SKM-1 (cell line): Measurements from ENCODE around the gene CAPRIN1.
"Not testable (repeated sequence)": the region's sequence is repeated elsewhere in the genome, so short reads cannot be mapped to it uniquely, and the experiment has no call there.

Experiments
- DNase-seq: peaks from one replicate; lab custom pipeline; 2025; ENCODE audit not compliant: unreplicated experiment; lab: John Stamatoyannopoulos, UW

The CAPRIN1 gene

DNA sequence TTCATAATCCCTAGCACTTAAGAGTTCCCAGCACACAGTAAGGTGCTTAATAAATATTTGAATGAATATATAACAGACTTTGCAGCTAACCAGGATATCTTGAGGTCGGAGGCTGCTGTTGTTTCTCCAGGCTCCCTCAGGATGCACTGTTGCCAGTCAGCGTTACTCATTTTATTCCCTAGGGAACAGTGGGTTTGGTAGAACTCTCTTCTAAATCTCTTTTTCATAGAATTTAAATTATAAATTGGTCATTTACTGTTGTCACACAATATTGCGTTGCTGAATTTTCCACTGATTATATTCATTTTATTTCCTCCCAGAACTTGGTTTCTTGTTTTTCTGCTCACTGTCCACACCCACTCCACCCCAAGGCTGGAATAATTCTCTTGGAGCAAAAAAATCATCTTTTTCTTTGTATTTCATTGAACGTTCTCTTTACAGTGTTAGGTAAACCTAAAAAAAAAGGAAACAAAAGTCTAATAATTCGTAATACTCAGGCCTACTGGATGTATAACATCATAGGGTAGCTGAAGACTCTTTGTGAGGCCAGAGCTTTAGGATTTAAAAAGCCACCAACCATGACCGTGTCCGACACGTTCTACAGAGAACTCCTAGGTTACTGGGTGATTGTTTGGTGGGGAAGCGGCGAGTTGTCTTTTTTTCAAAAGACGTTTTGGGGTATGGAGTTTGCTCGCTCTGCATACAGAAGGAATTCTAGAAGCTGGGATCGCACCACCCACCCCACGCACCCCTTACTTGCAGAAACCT lies 766 bp upstream of the CAPRIN1 start:
- DNase-seq = no peak

DNA sequence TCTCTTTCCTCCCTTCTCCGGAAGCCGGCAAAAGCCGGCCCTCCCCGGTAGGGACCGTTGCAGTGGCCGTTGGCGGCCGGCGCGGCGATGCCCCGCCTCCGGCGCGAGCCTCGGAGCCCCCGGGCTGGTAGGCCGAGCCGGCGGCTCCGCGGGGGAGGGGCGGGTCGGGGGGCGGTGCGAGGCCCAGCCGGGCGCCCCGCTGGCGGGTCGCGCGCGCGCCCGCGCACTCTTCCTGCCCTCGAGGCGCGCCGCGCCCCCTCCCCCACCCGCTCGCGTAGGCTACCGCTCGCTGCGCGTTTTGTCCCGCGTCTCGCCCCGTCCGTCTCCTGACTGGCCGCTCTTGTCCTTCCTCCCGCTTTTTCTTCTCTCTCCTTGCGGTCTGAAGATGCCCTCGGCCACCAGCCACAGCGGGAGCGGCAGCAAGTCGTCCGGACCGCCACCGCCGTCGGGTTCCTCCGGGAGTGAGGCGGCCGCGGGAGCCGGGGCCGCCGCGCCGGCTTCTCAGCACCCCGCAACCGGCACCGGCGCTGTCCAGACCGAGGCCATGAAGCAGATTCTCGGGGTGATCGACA lies 591 bp downstream of the CAPRIN1 start:
- DNase-seq = peak; percentile 73

DNA sequence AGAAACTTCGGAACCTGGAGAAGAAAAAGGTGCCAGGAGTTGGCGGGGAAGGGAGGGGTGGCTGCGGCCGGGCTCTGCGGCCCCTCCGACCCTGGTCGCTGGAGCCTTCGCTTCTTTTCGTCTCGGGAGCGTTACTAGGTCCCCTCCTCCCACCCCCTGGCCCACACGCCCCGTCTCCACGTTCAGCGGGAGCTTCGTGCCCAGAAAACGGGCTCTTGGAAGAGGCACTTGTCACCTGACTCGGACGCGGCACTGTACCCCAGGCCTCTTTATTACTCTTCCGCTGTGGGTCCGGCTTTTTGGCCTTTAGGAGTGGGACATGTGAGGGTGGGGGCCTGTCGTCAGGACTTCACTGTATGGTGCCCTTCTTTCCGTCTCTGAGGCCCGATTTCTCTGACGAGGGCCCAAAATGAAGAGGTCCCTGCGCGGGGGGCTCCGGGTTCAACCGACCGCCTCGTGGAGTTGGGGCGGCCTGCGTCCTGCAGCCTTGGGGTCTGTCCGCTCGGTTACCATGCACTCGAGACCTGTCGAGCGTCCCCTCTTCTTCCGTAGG lies 1.2 kb downstream of the CAPRIN1 start:
- no peak for DNase-seq

DNA sequence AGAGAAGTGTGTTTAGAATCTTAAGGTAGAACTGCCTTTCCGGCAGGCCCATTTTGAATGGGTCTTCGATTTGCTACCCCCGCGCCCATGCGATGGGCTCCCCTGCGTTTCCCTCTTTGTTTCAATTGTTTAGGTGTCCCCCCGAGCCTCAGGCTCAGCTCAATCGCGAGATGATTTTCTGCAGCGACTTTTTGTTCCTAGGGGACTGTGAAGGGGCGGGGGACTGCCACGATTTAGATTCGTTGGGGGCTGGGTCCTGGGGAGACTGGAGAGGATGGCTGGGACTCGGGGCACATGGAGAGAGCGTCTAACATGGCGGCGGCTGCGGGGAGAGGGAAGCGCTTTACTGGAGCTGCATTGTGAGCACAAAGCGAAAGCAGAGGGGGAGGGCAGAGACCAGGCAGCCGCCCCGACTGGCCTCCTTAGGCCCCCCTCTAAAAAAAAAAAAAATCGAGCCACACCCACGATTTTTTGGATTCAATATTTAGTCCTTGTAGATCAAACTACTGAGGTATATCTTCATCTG lies 1.7 kb downstream of the CAPRIN1 start:
- DNase-seq = no peak

DNA sequence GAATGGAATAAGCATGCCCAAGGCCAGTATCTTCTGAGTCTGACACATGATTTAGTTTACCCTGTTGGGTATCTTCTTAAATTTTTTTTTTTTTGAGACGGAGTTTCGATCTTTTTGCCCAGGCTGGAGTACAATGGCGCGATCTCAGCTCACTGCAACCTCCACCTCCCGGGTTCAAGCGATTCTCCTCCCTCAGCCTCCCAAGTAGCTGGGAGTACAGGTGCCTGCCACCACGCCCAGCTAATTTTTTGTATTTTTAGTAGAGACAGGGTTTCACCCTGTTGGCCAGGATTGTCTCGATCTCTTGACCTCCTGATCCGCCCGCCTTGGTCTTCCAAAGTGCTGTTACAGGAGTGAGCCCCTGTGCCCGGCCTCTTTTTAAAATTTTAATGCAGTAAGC lies 2.8 kb downstream of the CAPRIN1 start:
- DNase-seq = not testable (repeated sequence)

DNA sequence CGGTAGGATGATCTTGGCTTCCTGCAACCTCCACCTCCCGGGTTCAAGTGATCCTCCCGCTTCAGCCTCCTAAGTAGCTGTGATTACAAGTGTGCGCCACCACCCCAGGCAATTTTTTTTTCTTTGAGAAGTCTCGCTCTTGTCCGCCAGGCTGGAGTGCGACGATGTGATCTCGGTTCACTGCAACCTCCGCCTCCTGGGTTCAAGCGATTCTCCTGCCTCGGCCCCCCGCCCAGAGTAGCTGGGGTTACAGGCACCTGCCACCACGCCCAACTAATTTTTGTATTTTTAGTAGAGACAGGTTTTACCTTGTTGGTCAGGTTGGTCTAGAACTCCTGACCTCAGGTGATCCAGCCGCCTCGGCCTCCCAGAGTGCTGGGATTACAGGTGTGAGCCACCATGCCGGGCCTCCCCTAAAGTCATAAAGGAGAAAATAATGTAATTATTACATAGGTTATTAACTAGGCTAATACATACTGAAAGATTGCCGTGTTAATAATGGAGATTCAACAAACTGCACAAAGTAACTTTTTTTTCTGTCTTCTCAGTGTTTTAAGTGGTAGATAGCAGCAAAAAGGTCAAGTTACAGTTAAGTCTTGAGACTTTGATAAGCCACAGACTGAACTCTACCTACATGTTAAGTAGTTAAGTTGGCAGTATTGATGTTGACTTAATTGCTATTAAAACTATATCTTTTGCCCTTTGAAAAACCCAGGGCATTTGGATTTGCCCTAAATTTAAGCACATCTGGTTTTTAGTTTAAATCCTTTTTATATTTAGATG lies 3.9 kb downstream of the CAPRIN1 start:
- no peak for DNase-seq

DNA sequence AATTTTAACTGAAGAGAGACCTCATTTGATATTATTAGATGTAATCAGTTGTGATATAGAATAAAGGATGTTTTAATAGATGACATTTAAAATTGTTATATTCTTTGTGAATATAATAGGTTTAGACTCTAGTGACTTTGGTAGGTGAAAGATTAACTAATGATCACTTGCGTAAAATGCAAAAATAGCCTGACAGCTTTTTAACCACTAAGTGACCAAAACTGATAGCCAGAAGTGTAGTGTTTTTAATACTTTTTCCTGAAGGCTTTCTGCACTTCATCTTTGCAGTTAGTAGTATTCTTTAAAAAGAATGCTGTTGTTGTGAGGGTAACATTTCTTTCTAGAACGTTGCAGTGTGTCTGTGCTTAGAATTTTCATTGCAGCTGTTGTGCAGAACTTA lies 5.1 kb downstream of the CAPRIN1 start:
- no peak for DNase-seq

DNA sequence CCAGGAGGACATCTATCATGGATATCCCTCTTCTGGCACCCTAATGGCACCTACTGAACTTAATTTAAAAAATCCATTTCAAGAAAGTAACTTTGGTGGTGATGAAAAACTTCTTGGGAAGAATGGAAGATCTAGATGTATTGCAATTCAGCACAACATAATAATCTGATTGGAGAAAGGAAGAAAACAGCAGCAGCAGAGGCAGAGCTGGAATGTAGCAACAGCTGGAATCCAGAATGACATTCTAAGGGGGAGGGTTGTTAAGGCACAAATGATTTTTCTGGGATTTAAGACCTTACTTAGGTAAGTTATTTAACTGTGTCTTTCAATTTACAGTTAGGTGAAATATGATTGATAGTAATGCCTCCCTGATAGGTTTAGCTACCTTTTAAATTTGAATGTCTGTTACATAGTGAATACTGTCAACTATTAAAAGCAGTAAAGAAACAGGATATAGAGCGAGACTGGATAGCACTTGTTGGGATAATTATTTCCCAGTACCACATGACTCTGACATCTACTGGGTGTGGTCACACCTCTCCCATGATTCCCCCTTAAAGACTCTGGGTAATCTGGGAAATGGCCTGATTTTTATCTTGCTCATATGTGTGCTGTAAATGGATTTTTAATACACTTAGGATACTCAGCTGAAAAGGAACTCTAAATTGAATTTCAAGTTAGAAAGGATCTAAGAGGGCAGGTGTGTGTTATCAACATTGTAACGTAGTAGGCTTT lies 11.7 kb downstream of the CAPRIN1 start:
- DNase-seq = no peak

DNA sequence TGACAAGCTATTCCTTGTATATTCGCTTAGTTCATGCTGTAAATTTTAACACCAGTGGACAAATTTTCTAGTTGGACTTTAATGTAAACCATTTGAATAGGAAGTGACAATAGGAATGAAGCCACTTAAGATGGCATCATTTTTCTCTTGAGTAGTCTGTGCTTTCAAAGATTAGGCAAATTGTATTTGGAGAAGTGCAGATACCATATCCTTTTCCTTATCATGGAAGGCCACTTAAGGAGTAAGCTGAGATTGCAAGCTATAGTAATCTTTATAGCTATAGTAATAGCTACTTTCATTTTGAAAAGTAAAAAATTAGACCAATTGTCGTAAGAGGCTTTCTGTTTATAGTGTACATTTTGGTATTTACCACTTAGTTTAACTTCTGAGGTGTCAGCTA lies 12.8 kb downstream of the CAPRIN1 start:
- DNase-seq = no peak

DNA sequence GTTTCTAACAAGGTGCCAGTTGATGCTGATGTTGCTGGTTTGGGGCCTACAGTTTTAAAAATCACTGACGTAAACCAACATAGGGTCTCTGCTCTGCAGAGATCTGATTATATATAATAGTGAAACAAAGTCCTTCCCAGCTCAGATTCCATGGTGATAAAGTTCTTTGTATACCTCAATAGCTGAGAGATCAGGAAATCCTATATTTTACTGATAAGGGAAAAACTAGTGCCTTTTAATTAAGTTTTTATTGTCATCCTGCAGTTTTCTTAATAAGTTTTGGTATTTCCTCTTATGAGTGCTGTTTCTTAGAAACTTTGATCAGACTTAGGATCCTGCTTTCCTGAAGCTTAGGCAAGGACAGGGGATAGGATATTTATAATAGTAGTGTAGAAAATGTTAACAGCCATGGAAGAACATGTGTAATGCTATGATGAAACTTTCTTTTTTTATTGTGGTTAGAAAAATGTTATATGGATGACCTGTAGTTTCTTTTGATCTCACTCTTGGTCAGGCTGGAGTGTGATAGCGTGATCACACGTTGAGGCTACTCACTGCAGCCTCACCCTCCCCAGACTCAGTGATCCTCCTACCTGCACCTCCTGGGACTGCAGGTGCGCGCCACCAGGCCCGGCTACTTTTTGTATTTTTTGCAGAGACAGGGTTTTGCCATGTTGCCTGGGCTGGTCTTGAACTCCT lies 14.1 kb downstream of the CAPRIN1 start:
- no peak for DNase-seq

DNA sequence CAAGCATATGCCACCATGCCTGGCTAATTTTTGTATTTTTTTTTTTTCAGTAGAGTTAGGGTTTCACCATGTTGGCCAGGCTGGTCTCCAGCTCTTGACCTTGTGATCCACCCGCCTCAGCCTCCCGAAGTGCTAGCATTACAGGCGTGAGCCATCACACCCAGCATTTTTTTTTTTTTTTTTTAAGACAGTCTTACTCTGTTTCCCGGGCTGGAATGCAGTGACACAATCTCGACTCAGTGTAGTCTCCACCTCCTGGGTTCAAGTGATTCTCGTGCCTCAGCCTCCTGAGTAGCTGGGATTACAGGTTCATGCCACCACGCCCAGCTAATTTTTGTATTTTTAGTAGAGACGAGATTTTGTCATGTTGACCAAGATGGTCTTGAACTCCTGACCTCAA lies 15.2 kb downstream of the CAPRIN1 start:
- DNase-seq = not testable (repeated sequence)

DNA sequence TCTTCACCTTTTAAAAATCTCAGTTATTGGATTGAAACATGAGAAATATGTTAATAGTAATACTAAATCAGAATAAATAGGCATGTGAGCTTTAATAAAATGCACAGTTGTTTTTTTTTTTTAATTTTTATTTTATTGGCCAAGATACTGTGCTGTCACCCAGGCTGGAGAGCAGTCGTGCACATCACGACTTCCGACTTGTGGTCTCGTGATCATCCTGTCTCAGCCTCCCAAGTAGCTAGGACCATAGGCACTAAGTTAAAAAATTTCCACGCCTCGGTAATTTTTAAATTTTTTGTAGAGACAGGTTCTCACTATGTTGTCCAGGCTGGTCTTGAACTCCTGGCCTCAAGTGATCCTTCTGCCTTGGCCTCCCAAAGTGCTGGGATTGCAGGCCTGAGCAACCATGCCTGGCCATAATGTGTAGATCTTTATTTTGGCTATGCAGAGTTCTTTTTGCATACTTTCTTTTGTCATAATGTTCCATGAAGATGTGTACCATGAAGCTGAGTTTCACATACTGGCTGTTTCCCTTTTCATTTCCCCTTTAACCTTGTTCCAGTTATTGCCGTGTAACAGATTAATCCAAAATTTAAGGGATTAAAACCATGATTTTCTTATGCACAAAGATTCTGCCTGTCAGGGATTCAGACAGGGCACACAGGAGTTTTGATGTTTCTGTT lies 16.0 kb downstream of the CAPRIN1 start:
- no peak for DNase-seq

DNA sequence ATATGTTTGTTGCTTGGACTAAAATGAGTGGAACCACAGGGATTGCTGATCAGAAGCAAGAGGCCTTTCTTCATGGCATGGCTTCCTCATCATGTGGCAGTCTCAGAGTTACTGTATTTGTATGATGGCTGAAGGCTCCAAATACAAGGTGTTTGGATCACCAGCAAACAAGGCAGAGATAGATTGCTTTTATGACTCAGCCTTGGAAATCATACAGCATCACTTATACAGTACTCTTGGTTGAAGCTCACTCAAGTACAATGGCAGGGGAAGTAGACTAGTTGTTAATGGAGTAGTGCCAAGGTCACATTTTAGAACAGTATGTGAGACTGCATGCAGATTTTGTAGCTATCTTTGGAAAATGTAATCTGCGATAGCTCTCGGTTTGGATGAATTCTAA lies 16.6 kb downstream of the CAPRIN1 start:
- DNase-seq = no peak

DNA sequence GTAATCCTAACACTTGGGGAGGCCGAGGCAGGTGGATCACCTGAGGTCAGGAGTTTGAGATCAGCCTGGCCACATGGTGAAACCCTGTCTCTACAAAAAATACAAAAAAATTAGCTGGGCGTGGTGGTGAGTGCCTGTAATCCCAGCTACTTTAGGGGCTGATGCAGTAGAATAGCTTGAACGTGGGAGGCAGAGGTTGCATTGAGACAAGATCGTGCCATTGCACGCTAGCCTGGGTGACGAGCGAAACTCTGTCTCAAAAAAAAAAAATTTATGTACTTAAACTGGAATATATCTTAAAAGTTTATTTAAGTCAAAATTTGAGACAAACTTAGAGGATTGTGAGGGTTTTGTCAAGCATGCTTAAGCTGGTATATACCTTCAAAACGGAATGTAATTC lies 19.8 kb downstream of the CAPRIN1 start:
- not testable (repeated sequence) for DNase-seq

DNA sequence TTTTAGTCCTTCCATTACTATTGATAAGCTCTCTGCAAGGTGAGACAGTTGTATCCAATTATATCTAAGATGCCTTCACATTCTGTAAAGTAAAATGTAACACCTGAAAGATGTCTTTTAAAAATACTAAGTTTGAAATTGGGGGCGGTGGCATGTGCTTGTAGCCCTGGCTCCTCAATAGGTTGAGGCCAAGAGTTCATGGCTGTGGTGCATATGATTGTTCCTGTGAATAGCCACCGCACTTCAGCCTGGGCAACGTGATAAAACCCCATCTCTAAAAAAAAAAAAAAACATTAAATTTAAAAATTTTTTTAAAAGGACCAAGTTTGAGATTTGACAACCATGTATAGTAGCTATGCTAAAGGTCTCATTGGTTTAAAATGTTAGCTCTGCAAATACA lies 20.5 kb downstream of the CAPRIN1 start:
- no peak for DNase-seq

DNA sequence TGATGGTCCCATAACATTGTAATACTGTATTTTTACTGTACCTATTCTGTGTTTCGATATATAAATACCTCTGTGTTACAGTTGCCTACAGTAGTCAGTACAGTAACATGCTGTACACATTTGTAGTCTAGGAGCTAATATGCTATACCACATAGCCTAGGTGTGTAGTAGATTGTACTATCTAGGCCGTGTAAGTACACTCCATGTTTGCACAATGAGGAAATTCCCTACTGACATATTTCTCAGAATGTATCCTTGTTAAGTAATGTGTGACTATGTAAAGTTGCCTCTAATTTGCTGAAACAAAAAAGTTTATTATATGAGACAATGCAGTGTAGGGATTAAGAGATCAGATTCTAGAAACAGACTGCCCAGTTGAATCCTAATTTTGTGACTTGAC lies 21.3 kb downstream of the CAPRIN1 start:
- no peak for DNase-seq

DNA sequence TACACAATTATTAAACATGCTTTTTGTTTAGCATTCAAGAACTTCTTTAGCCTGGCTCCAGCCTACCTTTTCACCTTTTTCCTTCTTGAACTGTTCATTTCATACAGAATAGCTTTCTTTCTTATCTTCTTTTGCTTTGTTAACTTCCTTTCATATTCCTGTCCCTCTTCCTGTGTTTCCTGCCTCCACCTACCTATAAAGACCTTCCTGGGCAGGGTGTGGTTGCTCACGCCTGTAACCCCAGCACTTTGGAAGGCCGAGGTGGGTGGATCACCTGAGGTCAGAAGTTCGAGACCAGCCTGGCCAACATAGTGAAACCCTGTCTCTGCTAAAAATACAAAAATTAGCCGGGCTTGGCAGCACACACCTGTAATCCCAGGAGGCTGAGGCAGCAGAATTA lies 22.9 kb downstream of the CAPRIN1 start:
- DNase-seq = no peak

DNA sequence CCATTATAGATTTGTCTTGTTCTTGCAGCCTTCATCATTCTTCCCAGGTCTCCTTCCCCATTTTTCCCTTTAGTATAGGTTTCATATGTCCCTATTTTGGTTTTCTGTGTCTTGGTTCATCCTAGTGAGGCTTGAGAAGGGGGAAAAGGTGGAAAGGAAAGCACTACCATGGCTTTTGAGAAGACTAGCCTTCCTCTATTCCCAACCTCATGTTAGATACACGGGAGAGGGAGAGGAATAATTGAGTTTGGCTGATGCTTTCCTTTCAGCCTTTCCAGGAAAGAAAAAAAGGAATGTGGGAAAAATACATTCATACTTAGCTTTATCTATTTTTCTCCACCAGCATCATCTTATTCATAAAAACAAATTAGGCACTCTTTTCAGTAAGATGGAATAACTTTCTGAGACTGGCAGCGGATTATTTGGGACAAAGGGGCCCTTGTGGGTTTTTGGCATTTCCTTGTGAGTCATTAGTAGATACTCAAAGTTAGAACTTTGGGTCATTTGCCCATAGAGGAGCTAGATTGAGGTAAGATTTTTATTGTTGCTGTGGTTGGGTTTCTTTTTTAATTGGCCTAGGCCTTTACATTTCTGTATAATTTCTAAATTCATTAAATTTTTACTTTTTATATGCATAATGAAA lies 23.8 kb downstream of the CAPRIN1 start:
- no peak for DNase-seq

DNA sequence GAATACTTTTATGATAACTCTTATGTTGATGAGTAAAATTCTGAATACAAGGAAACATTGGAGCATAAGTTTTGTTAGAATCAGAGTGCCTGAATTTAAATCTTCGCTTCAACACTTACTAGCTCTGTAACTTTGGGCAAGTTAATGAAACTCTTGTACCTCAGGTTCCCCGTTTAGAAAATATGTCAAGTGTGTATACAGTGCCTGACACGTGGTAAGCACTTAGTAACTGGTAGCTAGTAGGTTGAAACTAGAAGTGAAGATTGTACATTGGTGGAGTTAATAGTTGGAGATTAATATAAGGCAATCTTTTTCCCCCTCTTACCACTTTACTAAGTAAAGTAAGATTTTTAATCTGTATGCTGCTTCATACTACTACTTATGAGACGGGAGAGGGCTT lies 29.1 kb downstream of the CAPRIN1 start:
- DNase-seq = no peak
